Central memory CD8-positive, alpha-beta T cell (primary cell): Measurements from ENCODE around the gene PRPSAP1.

Experiments
- ATAC-seq: fragments of 150-1000 bp; cut with Tn5 transposase; replicated peaks from 2 replicates; pipeline ENCODE4 v1.10.0; 2022; ENCODE audit warnings: mild to moderate bottlenecking, moderate FRiP score, moderate number of reproducible peaks; ENCODE audit not compliant: poor library complexity, severe bottlenecking; ENCODE audit errors: extremely low read depth
- DNase-seq, 2 donors: peaks; one replicate each; pipeline ENCODE4 v3.0.0; 2021; ENCODE audit warnings: low spot score in 2 of 2
- H3K27ac Mint-ChIP-seq: one replicate; pipeline ENCODE4 v1.8.0; 2022; ENCODE audit warnings: low read depth, mild to moderate bottlenecking, moderate library complexity, mixed read lengths
- H3K27me3 Mint-ChIP-seq: one replicate; pipeline ENCODE4 v1.8.0; 2022; ENCODE audit warnings: mixed read lengths
- H3K36me3 Mint-ChIP-seq: one replicate; pipeline ENCODE4 v1.8.0; 2022; ENCODE audit warnings: mild to moderate bottlenecking, moderate library complexity, mixed read lengths; ENCODE audit not compliant: insufficient read depth
- H3K4me1 Mint-ChIP-seq: one replicate; pipeline ENCODE4 v1.8.0; 2022; ENCODE audit warnings: mixed read lengths
- H3K4me3 Mint-ChIP-seq: one replicate; pipeline ENCODE4 v1.8.0; 2022; ENCODE audit warnings: mild to moderate bottlenecking, moderate library complexity, mixed read lengths
- H3K9me3 Mint-ChIP-seq: one replicate; pipeline ENCODE4 v1.8.0; 2022; ENCODE audit warnings: mixed read lengths

The PRPSAP1 gene

DNA sequence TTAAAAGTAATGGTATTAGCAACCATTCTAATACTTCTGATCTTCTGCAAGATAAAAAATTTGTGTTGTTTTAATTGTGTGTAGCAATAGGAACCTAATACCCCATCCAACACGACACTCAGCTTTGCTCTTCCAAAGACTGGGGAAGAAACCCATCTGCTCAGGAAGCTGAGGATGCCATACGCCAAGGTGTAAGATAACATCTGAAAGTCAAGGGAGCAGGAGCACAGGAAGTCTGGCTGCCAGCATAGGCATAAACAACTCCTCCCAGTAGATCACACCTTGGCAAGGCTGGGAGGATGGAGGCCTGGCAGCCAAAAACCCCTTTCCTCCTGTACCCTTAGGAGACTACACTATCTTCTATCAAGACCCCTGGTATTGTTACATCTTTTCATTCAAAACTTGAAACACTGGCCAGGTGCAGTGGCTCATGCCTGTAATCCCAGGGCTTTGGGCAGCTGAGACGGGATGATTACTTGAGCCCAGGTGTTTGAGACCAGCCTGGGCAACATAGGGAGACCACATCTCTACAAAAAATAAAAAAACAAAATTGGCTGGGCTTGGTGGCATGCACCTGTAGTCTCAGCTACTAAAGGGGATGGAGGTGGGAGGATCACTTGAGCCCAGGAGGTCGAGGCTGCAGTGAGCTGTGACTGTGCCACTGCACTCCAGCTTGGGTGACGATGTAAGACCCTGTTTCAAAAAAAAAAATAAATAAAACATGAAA lies 25.0 kb upstream of the PRPSAP1 start:
- H3K36me3 Mint-ChIP-seq: peaks cover 1% of the 10 kb centered on the region
- DNase-seq (no peak), ATAC-seq (no peak)
- no peaks in the 10 kb centered on the region for H3K27me3 Mint-ChIP-seq
- H3K4me3 Mint-ChIP-seq: no peak overlapping the region
- no peaks in the 10 kb centered on the region for H3K9me3 Mint-ChIP-seq
- H3K27ac Mint-ChIP-seq: no peak overlapping the region
- peaks cover 3% of the 10 kb centered on the region for H3K4me1 Mint-ChIP-seq

- ATAC-seq (no peak), DNase-seq (no peak)
- no peaks in the 10 kb centered on the region for H3K9me3 Mint-ChIP-seq
- H3K36me3 Mint-ChIP-seq: no peaks in the 10 kb centered on the region
- H3K4me1 Mint-ChIP-seq: no peaks in the 10 kb centered on the region
- no peak overlapping the region for H3K27ac Mint-ChIP-seq
- H3K27me3 Mint-ChIP-seq: no peaks in the 10 kb centered on the region
- no peak overlapping the region for H3K4me3 Mint-ChIP-seq
Observed at GRCh38 chr17:76376318-76377133, 22.8 kb upstream of the PRPSAP1 start.

DNA sequence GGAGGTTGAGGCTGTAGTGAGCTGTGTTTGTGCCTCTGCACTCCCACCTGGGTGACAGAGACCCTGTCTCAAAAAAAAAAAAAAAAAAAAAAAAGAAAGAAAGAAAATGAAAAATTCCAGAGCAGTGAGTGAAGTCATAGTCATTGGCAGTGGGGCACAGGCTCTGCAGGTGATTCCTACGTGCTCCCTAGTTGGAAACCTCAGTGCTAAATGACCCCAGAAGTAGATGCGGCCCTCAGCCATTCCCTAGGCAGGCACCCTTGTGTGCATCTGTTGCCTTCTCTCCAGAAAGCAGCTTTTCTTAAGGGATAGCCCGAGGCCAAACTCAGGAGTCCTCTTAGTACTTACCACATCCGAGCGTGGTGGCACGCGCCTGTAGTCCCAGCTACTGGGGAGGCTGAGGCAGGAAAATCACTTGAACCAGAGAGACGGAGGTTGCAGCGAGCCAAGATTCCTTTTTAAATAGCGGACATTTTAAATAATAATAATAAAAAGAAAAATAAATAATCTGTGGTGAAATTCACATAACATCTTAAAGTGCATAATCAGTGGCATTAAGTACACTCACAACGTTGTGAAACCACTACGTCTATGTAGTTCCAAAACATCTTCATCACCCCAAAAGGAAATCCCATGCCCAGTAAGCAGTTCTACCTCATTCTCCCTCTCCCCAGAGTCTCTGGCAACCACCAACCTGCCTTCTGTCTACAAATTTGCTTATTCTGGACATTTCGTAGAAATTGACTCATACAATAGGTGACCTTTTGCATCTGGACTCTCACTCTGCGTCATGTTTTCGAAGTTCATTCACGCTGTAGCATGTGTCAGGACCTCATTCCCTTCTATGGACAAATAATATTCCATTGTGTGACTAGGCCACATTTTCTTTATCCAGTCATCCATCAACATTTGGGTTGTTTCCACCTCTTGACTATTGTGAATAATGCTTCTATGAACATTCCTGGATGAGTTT lies 18.2 kb upstream of the PRPSAP1 start:
- H3K4me3 Mint-ChIP-seq: no peak overlapping the region
- H3K9me3 Mint-ChIP-seq: no peaks in the 10 kb centered on the region
- H3K27me3 Mint-ChIP-seq: no peaks in the 10 kb centered on the region
- ATAC-seq (no peak), DNase-seq (no peak)
- H3K36me3 Mint-ChIP-seq: no peaks in the 10 kb centered on the region
- H3K27ac Mint-ChIP-seq: no peak overlapping the region
- no peaks in the 10 kb centered on the region for H3K4me1 Mint-ChIP-seq

DNA sequence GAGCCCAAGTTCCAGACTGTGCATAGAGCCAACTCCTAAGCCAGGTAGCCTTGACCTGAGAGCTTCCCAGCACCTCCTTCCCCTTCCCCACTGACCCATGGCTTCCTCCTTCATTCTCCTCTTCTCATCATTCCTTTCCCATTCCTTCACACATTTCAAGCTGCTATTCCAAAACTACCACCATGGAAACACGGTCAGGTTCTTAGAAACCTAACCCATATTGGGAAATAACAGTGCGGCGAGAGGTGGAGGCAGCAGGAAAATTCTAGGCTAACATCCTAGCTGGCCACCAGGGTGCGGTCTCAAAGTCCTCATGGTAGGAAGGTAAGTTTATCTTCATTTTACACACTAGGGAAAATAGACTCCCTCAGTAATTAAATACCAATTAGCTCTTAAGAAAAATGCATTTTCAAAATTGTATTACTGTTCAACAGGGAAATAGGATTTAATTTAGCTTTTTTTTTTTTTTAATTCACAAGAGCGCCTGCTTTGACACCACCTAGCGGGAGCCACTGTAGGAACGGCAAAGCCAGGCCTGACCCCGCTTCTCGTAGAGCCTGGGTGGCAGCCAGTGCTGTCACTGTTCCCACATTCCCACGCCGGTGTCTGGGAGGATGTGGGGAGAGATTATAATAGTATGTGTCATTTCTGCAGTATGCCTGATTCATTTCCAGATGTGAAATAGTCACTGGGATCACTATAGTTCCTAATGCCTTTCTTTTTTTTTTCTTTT lies 16.7 kb upstream of the PRPSAP1 start:
- H3K4me3 Mint-ChIP-seq: no peak overlapping the region
- no peaks in the 10 kb centered on the region for H3K36me3 Mint-ChIP-seq
- no peaks in the 10 kb centered on the region for H3K27me3 Mint-ChIP-seq
- H3K9me3 Mint-ChIP-seq: no peaks in the 10 kb centered on the region
- no peaks in the 10 kb centered on the region for H3K4me1 Mint-ChIP-seq
- no peak overlapping the region for H3K27ac Mint-ChIP-seq
- DNase-seq (no peak), ATAC-seq (no peak)

- Mint-ChIP-seq H3K4me3 (no peak overlapping the region), H3K36me3 (no peaks in the 10 kb centered on the region), H3K9me3 (no peaks in the 10 kb centered on the region), H3K27ac (no peak overlapping the region), H3K27me3 (no peaks in the 10 kb centered on the region), H3K4me1 (no peaks in the 10 kb centered on the region)
- no peak for ATAC-seq
- no peak for DNase-seq
Observed at GRCh38 chr17:76369804-76370203, 16.1 kb upstream of the PRPSAP1 start.

DNA sequence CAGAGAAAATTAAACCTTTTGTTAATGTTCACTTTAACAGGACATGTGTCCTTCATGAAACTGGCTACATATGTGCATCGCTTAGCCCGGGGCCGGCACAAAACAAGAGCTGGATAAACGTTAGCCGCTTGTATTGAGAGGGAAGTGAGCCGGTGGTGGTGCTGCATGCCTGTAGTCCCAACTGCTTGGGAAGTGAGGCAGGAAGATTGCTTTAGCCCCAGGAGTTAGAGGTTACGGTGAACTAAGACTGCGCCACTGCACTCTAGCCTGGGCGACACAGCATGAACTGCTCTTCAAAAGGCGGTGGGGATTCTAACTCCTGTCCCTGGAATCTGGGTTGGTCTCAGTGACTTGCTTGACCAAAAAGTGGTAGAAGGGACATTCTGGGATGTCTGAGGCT lies 15.7 kb upstream of the PRPSAP1 start:
- no peak overlapping the region for H3K27ac Mint-ChIP-seq
- DNase-seq (no peak), ATAC-seq (no peak)
- H3K4me1 Mint-ChIP-seq: no peaks in the 10 kb centered on the region
- no peak overlapping the region for H3K4me3 Mint-ChIP-seq
- no peaks in the 10 kb centered on the region for H3K27me3 Mint-ChIP-seq
- no peaks in the 10 kb centered on the region for H3K36me3 Mint-ChIP-seq
- H3K9me3 Mint-ChIP-seq: no peaks in the 10 kb centered on the region

GRCh38 chr17:76368545-76368944 lies 14.8 kb upstream of the PRPSAP1 start:
- Mint-ChIP-seq H3K4me3 (no peak overlapping the region), H3K27me3 (no peaks in the 10 kb centered on the region), H3K9me3 (no peaks in the 10 kb centered on the region), H3K36me3 (no peaks in the 10 kb centered on the region), H3K4me1 (no peaks in the 10 kb centered on the region), H3K27ac (no peak overlapping the region)
- DNase-seq (no peak), ATAC-seq (no peak)

DNA sequence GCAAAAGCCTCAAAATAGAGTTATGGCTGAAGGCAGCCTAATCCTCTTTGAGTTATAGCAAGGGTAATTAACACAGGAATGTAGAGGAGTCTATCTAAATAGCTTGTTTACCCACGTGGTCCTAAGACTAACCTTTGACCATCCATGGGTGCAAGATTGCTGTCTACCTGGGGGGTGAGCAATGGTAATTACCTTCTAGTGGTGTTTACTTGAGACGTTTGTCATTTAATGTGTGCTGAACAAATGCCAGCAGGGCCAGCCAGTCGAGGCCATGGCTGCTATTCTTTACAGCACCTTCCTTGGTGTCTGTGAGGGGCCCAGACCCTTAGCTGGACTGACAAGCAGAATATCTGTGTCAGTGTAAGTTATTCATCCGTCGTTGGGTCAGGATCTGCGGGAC lies 13.9 kb upstream of the PRPSAP1 start:
- Mint-ChIP-seq H3K27ac (no peak overlapping the region), H3K27me3 (no peaks in the 10 kb centered on the region), H3K9me3 (no peaks in the 10 kb centered on the region), H3K4me3 (no peak overlapping the region), H3K4me1 (no peaks in the 10 kb centered on the region), H3K36me3 (no peaks in the 10 kb centered on the region)
- DNase-seq (no peak), ATAC-seq (no peak)

DNA sequence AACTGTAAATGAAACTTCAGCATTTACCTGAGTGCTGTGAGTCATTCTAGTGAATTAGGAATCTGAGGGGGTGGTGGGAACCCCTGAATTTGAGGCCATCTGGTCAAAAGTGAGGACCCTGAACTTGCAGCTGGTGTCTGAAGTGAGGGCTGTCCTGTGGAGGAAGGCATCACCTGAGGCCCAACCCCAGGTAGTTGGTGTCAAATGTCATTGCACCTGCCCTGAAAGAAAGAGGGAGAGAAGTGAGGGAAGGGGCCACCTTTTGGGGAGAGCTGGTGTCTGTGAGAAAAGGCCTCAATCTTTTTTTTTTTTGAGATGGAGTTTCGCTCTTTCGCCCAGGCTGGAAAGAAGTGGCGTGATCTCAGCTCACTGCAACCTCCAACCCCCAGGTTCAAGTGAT lies 12.5 kb upstream of the PRPSAP1 start:
- Mint-ChIP-seq H3K27ac (no peak overlapping the region), H3K36me3 (no peaks in the 10 kb centered on the region), H3K9me3 (no peaks in the 10 kb centered on the region), H3K4me1 (no peaks in the 10 kb centered on the region), H3K4me3 (no peak overlapping the region), H3K27me3 (peaks cover 14% of the 10 kb centered on the region)
- ATAC-seq: no peak
- DNase-seq: no peak

GRCh38 chr17:76365256-76365903 lies 11.7 kb upstream of the PRPSAP1 start:
- Mint-ChIP-seq H3K4me3 (no peak overlapping the region), H3K9me3 (no peaks in the 10 kb centered on the region), H3K27ac (no peak overlapping the region), H3K4me1 (no peaks in the 10 kb centered on the region), H3K27me3 (peaks cover 15% of the 10 kb centered on the region), H3K36me3 (no peaks in the 10 kb centered on the region)
- DNase-seq (no peak), ATAC-seq (no peak)

GRCh38 chr17:76363107-76363842 lies 9.6 kb upstream of the PRPSAP1 start:
- Mint-ChIP-seq H3K4me1 (no peaks in the 10 kb centered on the region), H3K9me3 (no peaks in the 10 kb centered on the region), H3K4me3 (no peak overlapping the region), H3K36me3 (no peaks in the 10 kb centered on the region), H3K27me3 (peaks cover 15% of the 10 kb centered on the region), H3K27ac (no peak overlapping the region)
- ATAC-seq (no peak), DNase-seq (no peak)
